ENCODE measurements around the gene PYGB.
"Not testable (repeated sequence)": the region's sequence is repeated elsewhere in the genome, so short reads cannot be mapped to it uniquely, and the experiment has no call there.

PYGB gene

GRCh38 chr20:25230166-25230831 lies 17.6 kb upstream of the PYGB start:
- DNase-seq: no peak

GRCh38 chr20:25233016-25233772 lies 14.7 kb upstream of the PYGB start:
- peak; percentile 91 for DNase-seq

- DNase-seq: not testable (repeated sequence)
Measured at GRCh38 chr20:25234009-25234849, 13.7 kb upstream of the PYGB start.

DNA sequence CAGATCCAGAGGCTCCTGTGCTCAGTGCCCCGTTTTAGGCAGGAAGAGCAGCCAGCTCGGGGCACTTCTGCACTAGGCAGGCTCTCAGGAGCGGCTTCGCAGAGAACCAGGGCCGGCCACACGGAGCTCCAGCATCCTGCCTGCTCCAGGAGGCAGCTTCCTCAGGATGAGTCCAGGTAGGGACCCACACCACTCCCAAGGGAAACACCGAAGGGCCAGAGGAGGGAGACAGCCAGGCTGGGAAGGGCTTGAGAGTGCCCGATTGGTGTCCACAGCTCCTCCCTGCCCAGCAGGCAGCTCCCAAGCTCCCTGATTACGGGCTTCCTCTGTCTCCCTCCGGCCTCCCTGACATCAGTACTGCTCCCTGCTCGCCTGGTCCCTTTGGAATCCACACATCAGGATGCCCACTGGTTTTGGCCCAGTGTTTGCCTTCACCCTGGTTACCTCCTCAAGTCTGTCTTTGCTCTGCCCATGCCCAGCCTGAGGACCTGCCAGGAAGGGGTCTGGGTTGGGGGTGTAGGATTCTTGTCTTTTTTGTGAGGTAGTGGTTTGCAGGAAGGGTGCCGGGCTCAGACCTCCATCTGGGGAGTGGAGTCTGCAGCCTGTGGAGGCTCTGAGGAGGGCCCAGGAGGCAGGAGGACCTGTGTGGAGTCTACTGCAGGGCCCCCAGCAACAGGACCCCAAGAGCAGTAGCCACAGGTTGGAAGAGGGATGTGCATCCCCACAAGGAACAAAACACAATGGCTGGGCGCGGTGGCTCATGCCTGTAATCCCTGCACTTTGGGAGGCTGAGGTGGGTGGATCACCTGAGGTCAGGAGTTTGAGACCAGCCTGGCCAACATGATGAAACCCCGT lies 11.2 kb upstream of the PYGB start:
- DNase-seq: no peak

- peak; percentile 99 for DNase-seq
Measured at GRCh38 chr20:25237610-25238318, 10.1 kb upstream of the PYGB start.

GRCh38 chr20:25238319-25239037 lies 9.4 kb upstream of the PYGB start:
- DNase-seq: no peak

GRCh38 chr20:25239387-25240370 lies 8.2 kb upstream of the PYGB start:
- DNase-seq: peak; percentile 22

GRCh38 chr20:25240851-25241658 lies 6.8 kb upstream of the PYGB start:
- DNase-seq: not testable (repeated sequence)

- DNase-seq: not testable (repeated sequence)
Measured at GRCh38 chr20:25241659-25241955, 6.3 kb upstream of the PYGB start.

- no peak for DNase-seq
Measured at GRCh38 chr20:25242231-25242630, 5.7 kb upstream of the PYGB start.

- no peak for DNase-seq
Measured at GRCh38 chr20:25243416-25243979, 4.4 kb upstream of the PYGB start.

GRCh38 chr20:25244976-25245375 lies 2.9 kb upstream of the PYGB start:
- DNase-seq: no peak

DNA sequence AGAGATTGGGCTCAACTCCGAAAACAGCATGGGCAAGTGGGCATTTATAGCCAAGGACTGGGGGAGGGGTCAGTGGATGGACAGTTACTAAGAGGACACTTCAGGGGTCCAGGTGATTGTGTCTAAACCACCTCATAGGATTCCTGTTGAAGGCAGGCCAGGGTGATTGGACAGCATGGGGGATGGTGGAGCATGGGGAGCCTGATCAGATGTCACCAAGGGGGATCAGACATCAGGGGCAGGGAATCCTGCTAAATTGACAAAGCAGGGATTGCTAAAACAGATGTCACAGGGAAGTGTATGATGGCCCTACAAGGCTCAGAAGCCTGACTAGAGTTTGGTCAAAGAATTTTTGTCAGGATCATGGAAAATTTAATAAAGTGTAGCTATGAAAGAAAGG lies 2.4 kb upstream of the PYGB start:
- no peak for DNase-seq

GRCh38 chr20:25246182-25246999 lies 1.5 kb upstream of the PYGB start:
- DNase-seq: no peak

DNA sequence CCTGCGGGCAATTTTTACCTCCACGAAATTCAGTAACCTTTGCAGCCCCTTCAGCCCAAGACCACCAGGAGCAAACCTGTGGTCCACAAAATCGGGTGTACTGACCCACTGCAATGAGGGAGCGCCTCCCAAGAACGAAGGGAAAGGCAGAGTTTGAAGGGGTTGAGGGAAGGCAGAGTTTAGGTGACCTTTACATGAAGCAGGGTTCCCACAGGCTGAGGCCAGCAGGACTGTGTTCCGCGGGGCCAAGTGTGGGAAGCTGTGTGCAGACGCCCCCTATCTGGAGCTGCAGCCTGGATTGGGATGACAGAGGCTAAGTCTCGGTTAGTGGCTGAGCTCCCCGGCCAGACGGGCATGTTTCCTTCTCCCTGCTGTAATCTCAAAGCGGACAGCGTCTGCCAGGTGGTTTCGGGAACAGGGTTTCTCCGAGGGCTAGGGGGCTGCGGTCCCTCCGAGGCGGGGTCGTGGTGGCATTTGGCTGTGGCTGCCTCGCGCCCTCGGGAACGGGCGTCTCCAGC lies 826 bp upstream of the PYGB start:
- peak; percentile 66 for DNase-seq

- no peak for DNase-seq
Measured at GRCh38 chr20:25247518-25247955, 348 bp upstream of the PYGB start.

DNA sequence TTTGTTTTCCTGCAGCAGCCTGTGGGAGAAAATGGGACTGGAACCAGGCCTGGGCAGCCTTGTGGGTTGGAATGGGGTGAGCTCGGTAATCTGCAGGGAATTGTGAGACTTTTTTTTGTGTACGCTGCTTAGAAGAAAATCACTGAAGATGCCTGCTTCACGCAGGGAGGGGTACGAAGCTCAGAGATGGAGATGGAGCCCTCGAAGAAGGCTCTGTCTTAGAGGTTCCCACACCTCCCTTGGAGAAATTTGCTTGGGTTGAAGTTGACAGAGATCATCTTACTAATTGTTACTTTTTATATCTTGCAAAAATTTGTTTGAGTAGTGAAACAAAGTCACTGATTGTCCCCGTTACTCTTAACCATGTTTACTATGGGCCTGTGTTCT lies 894 bp downstream of the PYGB start:
- DNase-seq: peak; percentile 23
